GM19455 (cell line): Measurements from ENCODE around the gene TMEM135.
"Not testable (repeated sequence)": the region's sequence is repeated elsewhere in the genome, so short reads cannot be mapped to it uniquely, and the experiment has no call there.

Experiments used
- ATAC-seq: cut with Tn5 transposase; IDR thresholded peaks from one replicate; pipeline ENCODE4 v1.9.1; 2021; ENCODE audit not compliant: unreplicated experiment

The TMEM135 gene

GRCh38 chr11:87037450-87038234 lies at the start of gene TMEM135:
TSS of gene TMEM135 (plus strand) at chr11:87037934. CDS start at chr11:87038046, 112 bp downstream.
- peak; percentile 98 for ATAC-seq

GRCh38 chr11:86988351-86988881 lies 49.3 kb upstream of the TMEM135 start:
- no peak for ATAC-seq

- ATAC-seq = no peak
Observed at GRCh38 chr11:86990031-86990430, 47.7 kb upstream of the TMEM135 start.

- ATAC-seq = no peak
Observed at GRCh38 chr11:86990515-86990914, 47.2 kb upstream of the TMEM135 start.

GRCh38 chr11:86991341-86991740 lies 46.4 kb upstream of the TMEM135 start:
- ATAC-seq = no peak

- ATAC-seq = not testable (repeated sequence)
Observed at GRCh38 chr11:86992340-86992739, 45.4 kb upstream of the TMEM135 start.

GRCh38 chr11:86993031-86993430 lies 44.7 kb upstream of the TMEM135 start:
- no peak for ATAC-seq

- ATAC-seq = no peak
Observed at GRCh38 chr11:86996953-86997570, 40.7 kb upstream of the TMEM135 start.

GRCh38 chr11:86999388-86999787 lies 38.3 kb upstream of the TMEM135 start:
- ATAC-seq = no peak

- ATAC-seq = no peak
Observed at GRCh38 chr11:86999859-87000753, 37.6 kb upstream of the TMEM135 start.

- no peak for ATAC-seq
Observed at GRCh38 chr11:87002918-87003317, 34.8 kb upstream of the TMEM135 start.

GRCh38 chr11:87004281-87004680 lies 33.5 kb upstream of the TMEM135 start:
- not testable (repeated sequence) for ATAC-seq

GRCh38 chr11:87005569-87005921 lies 32.2 kb upstream of the TMEM135 start:
- ATAC-seq = no peak

GRCh38 chr11:87006035-87006434 lies 31.7 kb upstream of the TMEM135 start:
- no peak for ATAC-seq

- ATAC-seq = no peak
Observed at GRCh38 chr11:87007963-87008362, 29.8 kb upstream of the TMEM135 start.

- ATAC-seq = no peak
Observed at GRCh38 chr11:87012089-87012488, 25.6 kb upstream of the TMEM135 start.

- ATAC-seq = no peak
Observed at GRCh38 chr11:87012673-87013072, 25.1 kb upstream of the TMEM135 start.

- ATAC-seq = no peak
Observed at GRCh38 chr11:87013912-87014825, 23.6 kb upstream of the TMEM135 start.

- ATAC-seq = no peak
Observed at GRCh38 chr11:87015645-87016044, 22.1 kb upstream of the TMEM135 start.

GRCh38 chr11:87019613-87020271 lies 18.0 kb upstream of the TMEM135 start:
- no peak for ATAC-seq
